Breast epithelium (tissue), 4 donors: Measurements from ENCODE around the gene SLF2. TPM values are rescaled to one million over a fixed set of nuclear protein-coding genes. Genes with fewer than 3 reads are reported as not detected.

Experiments
- DNase-seq, 2 donors: peaks; one replicate each; pipeline ENCODE4 v3.0.0-alpha.2; 2019; ENCODE audit warnings: low spot score in 2 of 2
- H3K27ac ChIP-seq, 2 donors: fragments of 200-600 bp; sonication (generic) in 1 of 2; one replicate each; pipeline ENCODE4 v1.5.1; 2016 to 2019; ENCODE audit warnings: mild to moderate bottlenecking in 1 of 2
- H3K27me3 ChIP-seq, 2 donors: fragments of 200-600 bp; sonication (generic) in 1 of 2; one replicate each; pipeline versions ENCODE4 v1.5.1 to v1.6.0; 2017 to 2019; ENCODE audit warnings: control low read depth in 1 of 2, mild to moderate bottlenecking in 1 of 2
- H3K36me3 ChIP-seq: fragments of 200-600 bp; one replicate; pipeline ENCODE4 v1.5.1; 2019
- H3K4me1 ChIP-seq, 2 donors: fragments of 200-600 bp; sonication (generic); one replicate each; pipeline ENCODE4 v1.5.1; 2016 to 2019; ENCODE audit warnings: control low read depth in 1 of 2
- H3K4me3 ChIP-seq, 3 donors: fragments of 200-600 bp; sonication (generic); 1 replicate in 2 of 3; 2 replicates in 1 of 3; pipeline ENCODE4 v1.5.1; 2016 to 2019; ENCODE audit warnings: mild to moderate bottlenecking in 3 of 3, moderate library complexity in 2 of 3
- H3K9me3 ChIP-seq, 2 donors: fragments of 200-600 bp; sonication (generic) in 1 of 2; one replicate each; pipeline ENCODE4 v1.5.1; 2016 to 2019; ENCODE audit warnings: control low read depth in 1 of 2
- POLR2A ChIP-seq: fragments of 450-650 bp; IDR thresholded peaks from one replicate; pipeline ENCODE4 v1.6.1; 2016; ENCODE audit warnings: antibody characterized with exemption, mild to moderate bottlenecking, moderate library complexity
- POLR2AphosphoS5 ChIP-seq, 3 donors: sonication (generic); formaldehyde crosslinking; IDR thresholded peaks; one replicate each; pipeline ENCODE4 v1.6.1; 2017; ENCODE audit warnings: antibody characterized with exemption in 3 of 3
- intact Hi-C: fragments of 100-400 bp; cut with DNase I; formaldehyde crosslinking; loops from one replicate; pipeline ENCODE4 v1.15.1; 2023; ENCODE audit warnings: low total_unique reads
- total RNA-seq, 3 donors: library from RNA; depleted of rRNA; stranded (reverse); fragments of >200 nt; gene quantifications; one replicate each; pipeline ENCODE4 v1.1.0, GENCODE V29; 2016
- TF ChIP-seq, protein P1 (sequence below), 3 donors: fragments of 450-650 bp; IDR thresholded peaks; one replicate each; pipeline ENCODE4 v1.5.1; 2016 to 2017; ENCODE audit warnings: antibody characterized with exemption in 3 of 3, mild to moderate bottlenecking in 3 of 3, moderate library complexity in 3 of 3

Gene SLF2
- total RNA-seq, 3 donors from 2014 or later, result 24.8 to 34.2 (median 31.8) TPM

DNA sequence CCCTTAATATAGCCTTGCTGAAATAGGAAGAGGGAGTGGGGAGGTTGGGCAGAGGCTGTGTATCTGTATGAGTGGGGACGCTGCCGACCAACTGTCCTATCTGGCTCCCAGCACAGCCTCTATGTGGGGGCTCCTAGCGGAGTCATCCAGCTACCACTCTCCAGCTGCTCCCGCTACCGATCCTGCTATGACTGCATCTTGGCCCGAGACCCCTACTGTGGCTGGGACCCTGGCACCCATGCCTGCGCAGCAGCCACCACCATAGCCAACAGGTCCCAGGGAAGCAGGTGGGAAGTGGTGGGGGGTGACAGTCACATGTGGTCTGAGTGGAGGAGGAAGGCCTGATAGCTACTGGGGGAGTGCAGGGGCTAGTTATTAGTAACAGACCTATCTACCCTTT, 67.9 kb downstream of the SLF2 start:
- H3K36me3 ChIP-seq, result peaks cover 5% of the 10 kb centered on the region
- DNase-seq, result no peak
- TF ChIP-seq POLR2AphosphoS5 (IDR thresholded peaks at IDR 0.05) (no peak), POLR2A (no peak)
- TF ChIP-seq, protein P1, sequence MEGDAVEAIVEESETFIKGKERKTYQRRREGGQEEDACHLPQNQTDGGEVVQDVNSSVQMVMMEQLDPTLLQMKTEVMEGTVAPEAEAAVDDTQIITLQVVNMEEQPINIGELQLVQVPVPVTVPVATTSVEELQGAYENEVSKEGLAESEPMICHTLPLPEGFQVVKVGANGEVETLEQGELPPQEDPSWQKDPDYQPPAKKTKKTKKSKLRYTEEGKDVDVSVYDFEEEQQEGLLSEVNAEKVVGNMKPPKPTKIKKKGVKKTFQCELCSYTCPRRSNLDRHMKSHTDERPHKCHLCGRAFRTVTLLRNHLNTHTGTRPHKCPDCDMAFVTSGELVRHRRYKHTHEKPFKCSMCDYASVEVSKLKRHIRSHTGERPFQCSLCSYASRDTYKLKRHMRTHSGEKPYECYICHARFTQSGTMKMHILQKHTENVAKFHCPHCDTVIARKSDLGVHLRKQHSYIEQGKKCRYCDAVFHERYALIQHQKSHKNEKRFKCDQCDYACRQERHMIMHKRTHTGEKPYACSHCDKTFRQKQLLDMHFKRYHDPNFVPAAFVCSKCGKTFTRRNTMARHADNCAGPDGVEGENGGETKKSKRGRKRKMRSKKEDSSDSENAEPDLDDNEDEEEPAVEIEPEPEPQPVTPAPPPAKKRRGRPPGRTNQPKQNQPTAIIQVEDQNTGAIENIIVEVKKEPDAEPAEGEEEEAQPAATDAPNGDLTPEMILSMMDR (IDR thresholded peaks at IDR 0.05), result no peak
- no peak overlapping the region for H3K27ac ChIP-seq
- H3K27me3 ChIP-seq, result no peaks in the 10 kb centered on the region
- H3K4me1 ChIP-seq, result no peaks in the 10 kb centered on the region
- intact Hi-C loops, result no loop called here
- no peak overlapping the region for H3K4me3 ChIP-seq
- H3K9me3 ChIP-seq, result no peaks in the 10 kb centered on the region

DNA sequence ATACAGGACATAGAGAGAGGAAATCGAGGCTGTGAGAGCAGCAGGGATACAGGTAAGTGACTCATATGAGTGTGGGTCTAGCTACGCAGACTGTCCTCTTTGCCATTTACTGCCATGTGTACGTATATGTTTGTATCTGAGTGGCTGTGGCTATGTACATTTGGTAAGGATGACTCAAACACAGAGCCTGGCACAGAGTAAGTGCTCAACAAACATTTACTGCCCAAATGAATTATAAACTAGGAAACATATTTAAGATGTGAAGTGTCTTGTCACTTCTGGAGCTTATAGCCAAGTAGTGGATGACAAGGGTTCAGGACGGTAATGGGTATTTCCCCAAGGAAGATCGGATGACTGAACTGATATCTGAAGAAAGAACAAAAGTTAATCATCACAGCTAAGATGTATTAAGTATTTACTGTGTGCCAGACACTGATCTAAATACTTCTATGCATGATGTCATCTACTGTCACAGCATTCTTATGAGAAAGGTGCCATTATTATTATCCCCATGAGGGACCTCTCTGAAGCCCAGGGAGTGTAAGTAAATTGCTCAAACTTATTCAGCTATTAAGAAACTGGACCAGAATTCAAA, 68.5 kb downstream of the SLF2 start:
- intact Hi-C loops, result no loop called here
- Histone ChIP-seq H3K4me3 (no peak overlapping the region), H3K27ac (no peak overlapping the region), H3K27me3 (no peaks in the 10 kb centered on the region), H3K9me3 (no peaks in the 10 kb centered on the region), H3K4me1 (peaks cover 0 to under 1% of the 10 kb centered on the region in 2 donors), H3K36me3 (peaks cover 5% of the 10 kb centered on the region)
- no peak for DNase-seq
- TF ChIP-seq, protein P1 (IDR thresholded peaks at IDR 0.05), result no peak
- TF ChIP-seq POLR2AphosphoS5 (IDR thresholded peaks at IDR 0.05), result no peak

- H3K4me1 ChIP-seq, result peaks cover 8 to 10% of the 10 kb centered on the region in 2 donors
- H3K9me3 ChIP-seq, result no peaks in the 10 kb centered on the region
- no peak for DNase-seq
- intact Hi-C loops, result no loop called here
- H3K36me3 ChIP-seq, result peaks cover 5% of the 10 kb centered on the region
- no peak overlapping the region for H3K27ac ChIP-seq
- no peak overlapping the region for H3K4me3 ChIP-seq
- TF ChIP-seq POLR2AphosphoS5 (IDR thresholded peaks at IDR 0.05), result no peak
- TF ChIP-seq POLR2A, result no peak
- TF ChIP-seq, protein P1 (IDR thresholded peaks at IDR 0.05), result no peak
- no peaks in the 10 kb centered on the region for H3K27me3 ChIP-seq
These were observed 70.4 kb downstream of the SLF2 start for GRCh38 chr10:100982916-100983830.

DNA sequence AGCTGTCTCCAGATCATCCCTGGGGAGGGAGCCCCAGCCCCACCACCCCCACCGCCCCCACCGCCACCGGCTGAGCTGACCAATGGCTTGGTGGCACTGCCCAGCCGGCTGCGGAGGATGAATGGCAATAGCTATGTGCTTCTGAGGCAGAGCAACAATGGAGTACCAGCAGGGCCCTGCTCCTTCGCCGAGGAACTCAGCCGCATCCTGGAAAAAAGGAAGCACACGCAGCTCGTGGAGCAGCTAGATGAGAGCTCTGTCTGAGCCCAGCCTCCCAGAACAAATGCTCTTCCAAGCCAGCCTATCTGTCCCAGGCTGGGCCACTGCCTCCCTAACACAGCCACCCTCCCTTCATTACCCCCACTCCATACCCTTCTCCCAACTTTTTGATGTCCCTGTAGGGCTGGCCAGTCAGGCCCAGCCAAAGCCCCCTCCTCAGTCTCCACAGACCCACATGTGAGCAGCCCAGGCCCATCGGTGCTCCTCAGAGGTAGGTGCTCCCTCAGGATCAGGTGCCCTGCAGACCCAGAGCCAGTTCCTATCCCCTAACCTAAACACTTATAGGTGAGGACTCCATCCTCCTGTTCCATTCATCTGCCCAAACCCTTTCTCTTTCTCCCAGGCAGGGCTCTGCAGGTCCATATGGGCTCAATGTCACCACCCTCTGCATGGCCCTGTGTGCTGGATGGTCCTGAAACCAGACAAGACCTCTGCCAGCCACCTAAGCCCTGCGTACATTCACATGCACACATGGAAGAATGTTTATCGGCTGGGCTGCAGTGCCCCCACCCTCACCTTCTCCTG, 71.3 kb downstream of the SLF2 start:
- Histone ChIP-seq H3K4me3 (no peak overlapping the region), H3K27ac (no peak overlapping the region), H3K27me3 (no peaks in the 10 kb centered on the region), H3K9me3 (no peaks in the 10 kb centered on the region), H3K36me3 (peaks cover 3% of the 10 kb centered on the region), H3K4me1 (peaks cover 12 to 16% of the 10 kb centered on the region in 2 donors)
- DNase-seq, result peak in 1 of 2 donors; percentile 15
- TF ChIP-seq POLR2AphosphoS5 (IDR thresholded peaks at IDR 0.05) (no peak), POLR2A (no peak)
- TF ChIP-seq, protein P1 (IDR thresholded peaks at IDR 0.05), result no peak
- intact Hi-C loops, result no loop called here
